Caco-2 (cell line): ENCODE data around the gene DUSP5. TPM values are rescaled to one million over a fixed set of nuclear protein-coding genes. Genes with fewer than 3 reads are reported as not detected.
A peak's percentile ranks its signal among the peaks of the same experiment; 100 is the strongest.

ENCODE experiments used
- BruUV-seq: library from RNA; stranded (reverse); fragments of 400-500 nt; replicated peaks from 2 replicates; lab custom pipeline; 2021; lab: Mats Ljungman, UMichigan
- CTCF ChIA-PET: fragments of 300-600 bp; sonication (Branson Sonifier 250); formaldehyde crosslinking; loops from one replicate; lab custom pipeline; 2022; ENCODE audit warnings: antibody characterized with exemption; lab: Charles Lee
- POLR2A ChIA-PET: fragments of 300-600 bp; sonication (Branson Sonifier 250); formaldehyde crosslinking; loops from one replicate; lab custom pipeline; 2022; ENCODE audit warnings: antibody characterized with exemption; lab: Charles Lee
- DNase-seq, 2 experiments: peaks; one replicate each; pipeline versions ENCODE4 v3.0.0 to v3.0.0-alpha.2; 2020 to 2022
- H3K27me3 ChIP-seq: replicated peaks from 2 replicates; pipeline ENCODE4 v1.6.0; 2011; ENCODE audit warnings: low read length; ENCODE audit not compliant: control insufficient read depth, insufficient read depth
- H3K36me3 ChIP-seq: 2 replicates; pipeline ENCODE4 v1.5.1; 2011; ENCODE audit warnings: low read length; ENCODE audit not compliant: control insufficient read depth, insufficient read depth
- H3K4me1 ChIP-seq: fragments of 250-450 bp; sonication (Bioruptor Pico); 2 replicates; pipeline ENCODE4 v1.5.1; 2020; ENCODE audit warnings: mild to moderate bottlenecking
- H3K4me3 ChIP-seq: 2 replicates; pipeline ENCODE4 v1.5.1; 2011; ENCODE audit warnings: low read depth, mild to moderate bottlenecking, control low read depth, low read length
- H3K9me3 ChIP-seq: fragments of 250-450 bp; sonication (Bioruptor Pico); 2 replicates; pipeline ENCODE4 v1.5.1; 2020; ENCODE audit warnings: mild to moderate bottlenecking, moderate library complexity
- H3K27ac Mint-ChIP-seq: one replicate; pipeline ENCODE4 v1.8.0; 2022; ENCODE audit warnings: mixed read lengths; ENCODE audit not compliant: unreplicated experiment
- H3K27me3 Mint-ChIP-seq: one replicate; pipeline ENCODE4 v1.8.0; 2022; ENCODE audit warnings: mixed read lengths; ENCODE audit not compliant: insufficient read depth, unreplicated experiment
- H3K36me3 Mint-ChIP-seq: one replicate; pipeline ENCODE4 v1.8.0; 2022; ENCODE audit warnings: mild to moderate bottlenecking, mixed read lengths; ENCODE audit not compliant: insufficient read depth, unreplicated experiment
- H3K4me1 Mint-ChIP-seq: one replicate; pipeline ENCODE4 v1.8.0; 2022; ENCODE audit warnings: low read depth, mixed read lengths; ENCODE audit not compliant: unreplicated experiment
- H3K4me3 Mint-ChIP-seq: one replicate; pipeline ENCODE4 v1.8.0; 2022; ENCODE audit warnings: mild to moderate bottlenecking, moderate library complexity, mixed read lengths; ENCODE audit not compliant: unreplicated experiment
- H3K9me3 Mint-ChIP-seq: one replicate; pipeline ENCODE4 v1.8.0; 2022; ENCODE audit warnings: mixed read lengths; ENCODE audit not compliant: unreplicated experiment
- CTCF ChIP-seq, 2 experiments: fragments of 200-600 bp in 1 of 2; IDR thresholded peaks; 1 replicate in 1 of 2; 2 replicates in 1 of 2; pipeline versions ENCODE4 v1.5.1 to v1.8.0; 2011 to 2022; ENCODE audit warnings: antibody characterized with exemption in 1 of 2, control low read depth in 1 of 2, inconsistent platforms in 1 of 2, low read depth in 1 of 2, low read length in 1 of 2, mild to moderate bottlenecking in 1 of 2, moderate library complexity in 1 of 2; ENCODE audit not compliant: insufficient read depth in 1 of 2, severe bottlenecking in 1 of 2, unreplicated experiment in 1 of 2
- intact Hi-C: fragments of 100-400 bp; cut with micrococcal nuclease; formaldehyde crosslinking; loops from one replicate; pipeline ENCODE4 v1.10.0; 2022; ENCODE audit not compliant: unreplicated experiment
- total RNA-seq: library from RNA; stranded (reverse); gene quantifications from 2 replicates; pipeline ENCODE4 v1.2.3, GENCODE V29; 2022

DUSP5 gene
- total RNA-seq, 1 experiment from 2014 or later = 15.0 TPM

DNA sequence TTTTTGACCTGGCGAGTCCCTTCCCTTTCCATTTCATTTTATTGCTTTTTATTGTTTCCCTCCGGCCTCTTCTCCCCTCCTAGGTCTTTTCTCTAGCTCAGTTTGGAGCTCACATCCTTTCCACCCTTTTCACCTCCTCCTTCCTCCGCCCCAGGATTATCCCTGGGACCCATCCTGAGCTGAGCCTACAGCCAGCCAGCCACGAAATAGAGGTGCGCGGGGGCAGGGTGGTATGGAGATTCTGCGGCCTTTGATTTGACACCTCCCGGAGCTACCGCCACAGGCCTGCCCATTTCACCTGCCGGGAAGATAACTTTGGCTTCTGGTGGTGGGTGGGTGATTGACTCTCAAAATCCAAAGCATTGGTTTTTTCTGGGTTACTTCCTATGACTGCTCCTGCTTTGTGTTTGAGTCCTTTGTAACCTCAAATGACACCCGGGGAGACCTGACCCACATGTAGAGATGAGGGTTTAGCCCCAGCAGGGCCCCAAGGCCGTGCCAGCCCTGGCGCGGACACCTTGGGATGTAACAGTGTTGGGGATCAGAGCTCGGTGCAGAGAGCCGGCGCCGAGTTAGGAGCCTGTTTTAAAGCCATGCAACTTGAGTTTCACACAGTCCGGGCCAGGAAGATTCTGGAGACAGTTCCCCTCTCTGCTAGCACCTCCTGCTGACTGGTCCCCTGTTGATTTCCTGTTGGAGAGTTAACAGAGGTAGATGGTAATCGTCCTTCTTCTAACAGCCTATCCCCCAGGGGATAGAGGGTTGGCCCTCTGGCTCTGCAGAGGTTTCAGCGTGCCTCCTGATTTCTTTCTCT lies 1.5 kb downstream of the DUSP5 start:
- Histone ChIP-seq H3K4me1 (peaks cover 49% of the 10 kb centered on the region), H3K9me3 (no peaks in the 10 kb centered on the region), H3K27me3 (no peaks in the 10 kb centered on the region), H3K4me3 (peak overlapping the region; percentile 75), H3K36me3 (no peaks in the 10 kb centered on the region; the same call in none of the 2 replicates)
- ChIA-PET CTCF (interaction anchor here (0.6 to 2.9 kb wide), 10 partner anchors 13 to 194 kb away, joined by 3 to 12 read pairs (median 5); partner anchors contain the start of gene SMNDC1), POLR2A (interaction anchor here (0.6 to 1.5 kb wide), 7 partner anchors 15 to 1955 kb away, joined by 3 to 13 read pairs (median 3); no protein-coding TSS in a partner anchor)
- Mint-ChIP-seq H3K36me3 (peaks cover 26% of the 10 kb centered on the region), H3K4me3 (peak overlapping the region; percentile 91), H3K27ac (peak overlapping the region; percentile 68), H3K4me1 (peaks cover 48% of the 10 kb centered on the region), H3K9me3 (no peaks in the 10 kb centered on the region), H3K27me3 (no peaks in the 10 kb centered on the region)
- BruUV-seq = TSS peak; percentile 30
- peak; percentile 62 to 66 for DNase-seq
- peak; percentile 19 to 37 for TF ChIP-seq CTCF (IDR thresholded peaks at IDR 0.05; ENCODE audit: insufficient read depth in 1 of 2, low read depth in 1 of 2, low read length in 1 of 2, severe bottlenecking in 1 of 2, unreplicated experiment in 1 of 2)
- intact Hi-C loops = loop anchor here (1.0 to 5.0 kb wide), 3 partner anchors 102 to 188 kb away; no protein-coding TSS in a partner anchor

DNA sequence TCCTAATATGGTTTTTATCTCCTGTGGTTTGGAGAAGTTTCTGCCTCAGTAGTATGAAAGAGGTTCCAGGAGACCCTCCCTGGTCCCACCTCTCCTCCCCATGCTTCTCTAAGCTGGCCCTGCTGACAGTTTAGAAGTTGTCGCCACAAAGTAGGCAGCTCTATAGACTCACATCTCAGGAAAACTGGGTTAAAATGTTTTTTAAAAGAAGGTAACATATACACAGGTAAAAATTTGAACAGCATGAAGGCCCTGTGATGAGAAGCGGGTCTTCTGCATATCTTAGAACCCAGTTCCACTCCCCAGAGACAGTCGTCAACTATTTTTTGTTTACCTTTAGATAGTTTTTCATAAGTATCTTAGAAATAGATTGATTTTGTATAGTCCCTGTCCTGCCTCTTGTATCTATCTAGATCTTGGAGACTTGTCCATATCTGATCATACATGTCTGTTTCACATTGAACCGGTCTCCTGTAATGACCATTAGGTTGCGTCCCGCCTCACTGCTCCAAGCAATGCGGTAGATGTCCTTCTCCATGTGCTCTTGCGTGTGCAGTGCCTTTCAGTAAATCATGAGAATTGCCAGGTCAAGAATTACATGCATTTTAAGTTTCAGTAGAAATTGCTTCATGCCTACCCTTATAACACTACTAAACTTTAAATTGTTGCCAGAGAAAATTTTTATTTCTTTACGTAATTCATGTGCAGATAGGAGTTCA lies 2.2 kb downstream of the DUSP5 start:
- intact Hi-C loops = loop anchor here (1.0 to 5.0 kb wide), 5 partner anchors 31 to 189 kb away; no protein-coding TSS in a partner anchor
- no peaks in the 10 kb centered on the region for H3K27me3 ChIP-seq
- H3K27me3 Mint-ChIP-seq = no peaks in the 10 kb centered on the region
- H3K9me3 Mint-ChIP-seq = no peaks in the 10 kb centered on the region
- peak overlapping the region; percentile 91 for H3K4me3 Mint-ChIP-seq
- CTCF ChIA-PET = interaction anchor here (2.1 kb wide), 1 partner anchor 146 kb away, joined by 8 read pairs; no protein-coding TSS in a partner anchor
- no peaks in the 10 kb centered on the region; the same call in none of the 2 replicates for H3K36me3 ChIP-seq
- peaks cover 29% of the 10 kb centered on the region for H3K36me3 Mint-ChIP-seq
- H3K4me3 ChIP-seq = peak overlapping the region; percentile 75
- peak overlapping the region; percentile 68 for H3K27ac Mint-ChIP-seq
- BruUV-seq = no TSS peak
- H3K4me1 ChIP-seq = peaks cover 49% of the 10 kb centered on the region
- POLR2A ChIA-PET = interaction anchor here (0.6 to 1.5 kb wide), 2 partner anchors 16 to 1954 kb away, joined by 3 to 13 read pairs; no protein-coding TSS in a partner anchor
- peaks cover 48% of the 10 kb centered on the region for H3K4me1 Mint-ChIP-seq
- DNase-seq = no peak
- no peaks in the 10 kb centered on the region for H3K9me3 ChIP-seq
- no peak for TF ChIP-seq CTCF (IDR thresholded peaks at IDR 0.05; ENCODE audit: insufficient read depth in 1 of 2, low read depth in 1 of 2, low read length in 1 of 2, severe bottlenecking in 1 of 2, unreplicated experiment in 1 of 2)

- no peaks in the 10 kb centered on the region for H3K27me3 Mint-ChIP-seq
- ChIA-PET POLR2A (interaction anchor here (0.6 kb wide), 1 partner anchor 69 kb away, joined by 6 read pairs; no protein-coding TSS in a partner anchor), CTCF (interaction anchor here (1.1 to 2.1 kb wide), 4 partner anchors 17 to 195 kb away, joined by 4 to 8 read pairs (median 5); partner anchors contain the start of gene SMNDC1)
- H3K4me3 ChIP-seq = no peak overlapping the region
- no peaks in the 10 kb centered on the region for H3K9me3 ChIP-seq
- H3K27ac Mint-ChIP-seq = peak overlapping the region; percentile 68
- no peaks in the 10 kb centered on the region; the same call in none of the 2 replicates for H3K36me3 ChIP-seq
- H3K4me1 ChIP-seq = peaks cover 49% of the 10 kb centered on the region
- DNase-seq = no peak
- peaks cover 46% of the 10 kb centered on the region for H3K4me1 Mint-ChIP-seq
- peaks cover 33% of the 10 kb centered on the region for H3K36me3 Mint-ChIP-seq
- no peak for TF ChIP-seq CTCF (IDR thresholded peaks at IDR 0.05; ENCODE audit: insufficient read depth in 1 of 2, low read depth in 1 of 2, low read length in 1 of 2, severe bottlenecking in 1 of 2, unreplicated experiment in 1 of 2)
- intact Hi-C loops = loop anchor here (2.0 kb wide), 2 partner anchors 30 to 46 kb away; no protein-coding TSS in a partner anchor
- H3K9me3 Mint-ChIP-seq = no peaks in the 10 kb centered on the region
- peak overlapping the region; percentile 91 for H3K4me3 Mint-ChIP-seq
- no peaks in the 10 kb centered on the region for H3K27me3 ChIP-seq
- no TSS peak for BruUV-seq
Measured at GRCh38 chr10:110500515-110500905, 2.8 kb downstream of the DUSP5 start.
